Esophagus muscularis mucosa (tissue), 4 donors: ENCODE measurements around the gene UBE2G2. TPM values are rescaled to one million over a fixed set of nuclear protein-coding genes. Genes with fewer than 3 reads are reported as not detected.
A peak's percentile ranks its signal among the peaks of the same experiment; 100 is the strongest.

Experiments used
- DNase-seq: peaks from one replicate; pipeline ENCODE4 v3.0.0-alpha.2; 2017; ENCODE audit errors: extremely low spot score
- H3K27ac ChIP-seq, 4 donors: fragments of 200-600 bp; sonication (generic); replicated peaks in 1 of 4; 1 replicate in 3 of 4; 2 replicates in 1 of 4; pipeline ENCODE4 v1.5.1; 2016 to 2019; ENCODE audit warnings: mild to moderate bottlenecking in 1 of 4
- H3K27me3 ChIP-seq, 4 donors: fragments of 200-600 bp; sonication (generic); one replicate each; pipeline versions ENCODE4 v1.5.1 to v1.6.0; 2016 to 2019
- H3K36me3 ChIP-seq, 4 donors: fragments of 200-600 bp; sonication (generic); one replicate each; pipeline ENCODE4 v1.5.1; 2016 to 2019
- H3K4me1 ChIP-seq, 4 donors: fragments of 200-600 bp; sonication (generic); one replicate each; pipeline ENCODE4 v1.5.1; 2016 to 2019
- H3K4me3 ChIP-seq, 4 donors: fragments of 200-600 bp; sonication (generic); 1 replicate in 2 of 4; 2 replicates in 2 of 4; pipeline ENCODE4 v1.5.1; 2016 to 2019; ENCODE audit warnings: mild to moderate bottlenecking in 4 of 4, moderate library complexity in 1 of 4
- H3K9me3 ChIP-seq, 4 donors: fragments of 200-600 bp; sonication (generic); 1 replicate in 3 of 4; 2 replicates in 1 of 4; pipeline ENCODE4 v1.5.1; 2016 to 2019
- CTCF ChIP-seq, 3 experiments: fragments of 200-600 bp in 2 of 3; fragments of 450-650 bp in 1 of 3; sonication (generic) in 2 of 3; IDR thresholded peaks; one replicate each; pipeline ENCODE4 v1.5.1; 2017 to 2019; ENCODE audit warnings: antibody characterized with exemption in 3 of 3, mild to moderate bottlenecking in 2 of 3, moderate library complexity in 1 of 3
- EP300 ChIP-seq: sonication (generic); formaldehyde crosslinking; IDR thresholded peaks from one replicate; pipeline ENCODE4 v1.6.1; 2017; ENCODE audit warnings: antibody characterized with exemption
- POLR2A ChIP-seq: fragments of 450-650 bp; IDR thresholded peaks from one replicate; pipeline ENCODE4 v1.6.1; 2017; ENCODE audit warnings: antibody characterized with exemption, moderate library complexity, mild to moderate bottlenecking, low read depth
- POLR2AphosphoS5 ChIP-seq, 2 donors: sonication (generic); formaldehyde crosslinking; IDR thresholded peaks; one replicate each; pipeline ENCODE4 v1.6.1; 2017; ENCODE audit warnings: antibody characterized with exemption in 2 of 2
- WGBS: methylation state at CpG from one replicate; pipeline ENCODE4 v1.1.5; 2018; 5-methylcytosine and 5-hydroxymethylcytosine counted together
- intact Hi-C: fragments of 100-400 bp; cut with DNase I; formaldehyde crosslinking; loops from one replicate; pipeline ENCODE4 v1.15.1; 2023
- total RNA-seq, 4 donors: library from RNA; depleted of rRNA; stranded (reverse); fragments of >200 nt; gene quantifications; one replicate each; pipeline versions ENCODE4 v1.1.0 to v1.2.1, GENCODE V29; 2016

The UBE2G2 gene
- 100 to 1,000 TPM in 1 of 4 donors, 10 to 100 TPM in 3; 74.4 to 174 (median 81.7) TPM for total RNA-seq

GRCh38 chr21:44801468-44802395 lies at the start of gene UBE2G2:
Gene UBE2G2, minus strand, starts transcription at chr21:44801820. Its CDS starts 72 bp downstream, at chr21:44801748.
- TF ChIP-seq CTCF (IDR thresholded peaks at IDR 0.05) (no peak), POLR2AphosphoS5 (IDR thresholded peaks at IDR 0.05) (peak; percentile 90), EP300 (no peak), POLR2A (peak; percentile 66)
- peaks cover 28 to 43% (median 36%) of the 10 kb centered on the region in 4 donors for H3K4me1 ChIP-seq
- peak within 1 kb of the TSS; percentile 82 to 99 (median 94) for H3K4me3 ChIP-seq
- peak; percentile 94 for DNase-seq
- no peaks in the 10 kb centered on the region for H3K9me3 ChIP-seq
- peak within 1 kb of the TSS; percentile 76 to 87 (median 81) for H3K27ac ChIP-seq
- intact Hi-C loops: loop anchor here (2.0 to 5.0 kb wide), 2 partner anchors 73 to 131 kb away; no protein-coding TSS in a partner anchor
- no peaks in the 10 kb centered on the region for H3K27me3 ChIP-seq
- 1% methylated on average over 41 of the region's 97 CpGs for WGBS
- peaks cover 7 to 43% (median 35%) of the 10 kb centered on the region in 4 donors for H3K36me3 ChIP-seq

GRCh38 chr21:44850905-44851657 lies 49.5 kb upstream of the UBE2G2 start:
- no peak for DNase-seq
- peaks cover 17 to 39% (median 22%) of the 10 kb centered on the region in 4 donors for H3K4me1 ChIP-seq
- peaks cover 54 to 82% (median 75%) of the 10 kb centered on the region in 4 donors for H3K36me3 ChIP-seq
- H3K27me3 ChIP-seq: no peaks in the 10 kb centered on the region
- H3K4me3 ChIP-seq: no peak overlapping the region
- H3K27ac ChIP-seq: no peak overlapping the region
- TF ChIP-seq CTCF (IDR thresholded peaks at IDR 0.05): no peak
- intact Hi-C loops: no loop called here
- H3K9me3 ChIP-seq: no peaks in the 10 kb centered on the region
- 81% methylated on average over 26 of the region's 26 CpGs for WGBS

GRCh38 chr21:44850208-44850800 lies 48.7 kb upstream of the UBE2G2 start:
- TF ChIP-seq POLR2A: no peak
- no peak for TF ChIP-seq CTCF (IDR thresholded peaks at IDR 0.05)
- no peak for TF ChIP-seq POLR2AphosphoS5 (IDR thresholded peaks at IDR 0.05)
- TF ChIP-seq EP300: no peak
- no peak overlapping the region for H3K4me3 ChIP-seq
- peaks cover 47 to 74% (median 67%) of the 10 kb centered on the region in 4 donors for H3K36me3 ChIP-seq
- intact Hi-C loops: no loop called here
- 89% methylated on average over 14 of the region's 20 CpGs for WGBS
- peaks cover 22 to 41% (median 27%) of the 10 kb centered on the region in 4 donors for H3K4me1 ChIP-seq
- H3K27ac ChIP-seq: no peak overlapping the region
- no peak for DNase-seq
- no peaks in the 10 kb centered on the region for H3K9me3 ChIP-seq
- H3K27me3 ChIP-seq: peaks cover 0 to 7% (median 0%) of the 10 kb centered on the region in 4 donors

- 83% methylated on average over 12 of the region's 12 CpGs for WGBS
- H3K27me3 ChIP-seq: peaks cover 0 to 10% (median 0%) of the 10 kb centered on the region in 4 donors
- TF ChIP-seq POLR2A (no peak), EP300 (no peak), CTCF (IDR thresholded peaks at IDR 0.05) (no peak), POLR2AphosphoS5 (IDR thresholded peaks at IDR 0.05) (no peak)
- H3K36me3 ChIP-seq: peaks cover 40 to 68% (median 60%) of the 10 kb centered on the region in 4 donors
- no peaks in the 10 kb centered on the region for H3K9me3 ChIP-seq
- DNase-seq: no peak
- no peak overlapping the region for H3K27ac ChIP-seq
- H3K4me1 ChIP-seq: peaks cover 24 to 43% (median 29%) of the 10 kb centered on the region in 4 donors
- intact Hi-C loops: no loop called here
- H3K4me3 ChIP-seq: no peak overlapping the region
Observed at GRCh38 chr21:44849616-44850130, 48.1 kb upstream of the UBE2G2 start.
